Measurements from ENCODE around the gene RPL28.

GRCh38 chr19:55387736-55388497 is 2.2 kb downstream of the RPL28 start:
- TF ChIP-seq GATA2 (IDR thresholded peaks at IDR 0.05; ENCODE audit: low read depth, low read length) (no peak), GATA3 (IDR thresholded peaks at IDR 0.05; ENCODE audit: low read depth, low read length) (no peak)
